IPS-20b (cell line): ENCODE data around the gene PRICKLE3.
"Not testable (repeated sequence)": the region's sequence is repeated elsewhere in the genome, so short reads cannot be mapped to it uniquely, and the experiment has no call there.

Experiments
- H3K27ac ChIP-seq: one replicate; pipeline ENCODE4 v1.5.1; 2013; ENCODE audit warnings: low read length
- H3K27me3 ChIP-seq: 2 replicates; pipeline ENCODE4 v1.6.1; 2013; ENCODE audit warnings: mild to moderate bottlenecking, low read length, inconsistent platforms; ENCODE audit not compliant: insufficient read depth
- H3K36me3 ChIP-seq: 2 replicates; pipeline ENCODE4 v1.6.1; 2013; ENCODE audit warnings: low read depth, mild to moderate bottlenecking, inconsistent platforms, low read length, moderate library complexity; ENCODE audit not compliant: insufficient read depth
- H3K4me1 ChIP-seq: 2 replicates; pipeline ENCODE4 v1.6.1; 2013; ENCODE audit warnings: mild to moderate bottlenecking, control low read depth, inconsistent platforms, low read length, moderate library complexity; ENCODE audit not compliant: insufficient read depth
- H3K4me3 ChIP-seq: 2 replicates; pipeline ENCODE4 v1.5.1; 2013; ENCODE audit warnings: mild to moderate bottlenecking, low read length, inconsistent platforms
- H3K9ac ChIP-seq: 2 replicates; pipeline ENCODE4 v1.6.1; 2013; ENCODE audit warnings: low read depth, mild to moderate bottlenecking, inconsistent platforms, low read length, moderate library complexity
- H3K9me3 ChIP-seq: 2 replicates; pipeline ENCODE4 v1.6.1; 2013; ENCODE audit warnings: mild to moderate bottlenecking, low read depth, low read length, inconsistent platforms; ENCODE audit not compliant: insufficient read depth

The PRICKLE3 gene

GRCh38 chrX:49149291-49149690 is 36.9 kb downstream of the PRICKLE3 start:
- not testable (repeated sequence) for H3K27me3 ChIP-seq, H3K27ac ChIP-seq, H3K36me3 ChIP-seq, H3K9ac ChIP-seq, H3K4me1 ChIP-seq, H3K9me3 ChIP-seq, H3K4me3 ChIP-seq

- H3K4me1 ChIP-seq, H3K27ac ChIP-seq, H3K4me3 ChIP-seq, H3K9ac ChIP-seq, H3K9me3 ChIP-seq, H3K36me3 ChIP-seq, H3K27me3 ChIP-seq: not testable (repeated sequence)
Measured at GRCh38 chrX:49148390-49149100, 37.6 kb downstream of the PRICKLE3 start.

GRCh38 chrX:49147936-49148335 is 38.2 kb downstream of the PRICKLE3 start:
- H3K27ac ChIP-seq: no peak overlapping the region
- H3K4me1 ChIP-seq: no peaks in the 10 kb centered on the region
- H3K4me3 ChIP-seq: no peak overlapping the region
- no peaks in the 10 kb centered on the region for H3K36me3 ChIP-seq
- no peaks in the 10 kb centered on the region for H3K9me3 ChIP-seq
- H3K9ac ChIP-seq: no peak overlapping the region
- H3K27me3 ChIP-seq: no peaks in the 10 kb centered on the region

- H3K4me1 ChIP-seq: no peaks in the 10 kb centered on the region
- no peaks in the 10 kb centered on the region for H3K27me3 ChIP-seq
- H3K9me3 ChIP-seq: no peaks in the 10 kb centered on the region
- H3K9ac ChIP-seq: no peak overlapping the region
- H3K36me3 ChIP-seq: no peaks in the 10 kb centered on the region
- H3K27ac ChIP-seq: no peak overlapping the region
- no peak overlapping the region for H3K4me3 ChIP-seq
Measured at GRCh38 chrX:49147282-49147681, 38.9 kb downstream of the PRICKLE3 start.

GRCh38 chrX:49143154-49143553 is 43.0 kb downstream of the PRICKLE3 start:
- H3K27me3 ChIP-seq, H3K4me3 ChIP-seq, H3K9ac ChIP-seq, H3K9me3 ChIP-seq, H3K27ac ChIP-seq, H3K4me1 ChIP-seq, H3K36me3 ChIP-seq: not testable (repeated sequence)

GRCh38 chrX:49142264-49142663 is 43.9 kb downstream of the PRICKLE3 start:
- not testable (repeated sequence) for H3K27ac ChIP-seq, H3K4me3 ChIP-seq, H3K36me3 ChIP-seq, H3K9ac ChIP-seq, H3K4me1 ChIP-seq, H3K27me3 ChIP-seq, H3K9me3 ChIP-seq

- no peak overlapping the region for H3K27ac ChIP-seq
- H3K9ac ChIP-seq: no peak overlapping the region
- H3K9me3 ChIP-seq: peaks cover 9% of the 10 kb centered on the region; the same call in 1 of the 2 replicates
- no peaks in the 10 kb centered on the region for H3K27me3 ChIP-seq
- H3K4me3 ChIP-seq: no peak overlapping the region
- H3K36me3 ChIP-seq: no peaks in the 10 kb centered on the region
- H3K4me1 ChIP-seq: no peaks in the 10 kb centered on the region
Measured at GRCh38 chrX:49139713-49140112, 46.5 kb downstream of the PRICKLE3 start.

GRCh38 chrX:49137492-49137891 is 48.7 kb downstream of the PRICKLE3 start:
- no peaks in the 10 kb centered on the region for H3K4me1 ChIP-seq
- H3K9me3 ChIP-seq: peaks cover 9% of the 10 kb centered on the region; the same call in 1 of the 2 replicates
- no peak overlapping the region for H3K9ac ChIP-seq
- H3K27ac ChIP-seq: no peak overlapping the region
- no peaks in the 10 kb centered on the region for H3K36me3 ChIP-seq
- H3K27me3 ChIP-seq: no peaks in the 10 kb centered on the region
- H3K4me3 ChIP-seq: no peak overlapping the region

GRCh38 chrX:49133759-49134158 is 52.4 kb downstream of the PRICKLE3 start:
- Histone ChIP-seq H3K36me3 (no peaks in the 10 kb centered on the region), H3K4me1 (no peaks in the 10 kb centered on the region), H3K27me3 (no peaks in the 10 kb centered on the region), H3K4me3 (no peak overlapping the region), H3K27ac (no peak overlapping the region), H3K9ac (no peak overlapping the region), H3K9me3 (no peaks in the 10 kb centered on the region)

GRCh38 chrX:49132275-49132674 is 53.9 kb downstream of the PRICKLE3 start:
- not testable (repeated sequence) for H3K27me3 ChIP-seq, H3K9me3 ChIP-seq, H3K27ac ChIP-seq

GRCh38 chrX:49129427-49129826 is 56.7 kb downstream of the PRICKLE3 start:
- Histone ChIP-seq H3K4me3 (no peak overlapping the region), H3K9me3 (no peaks in the 10 kb centered on the region), H3K4me1 (no peaks in the 10 kb centered on the region), H3K36me3 (no peaks in the 10 kb centered on the region), H3K9ac (no peak overlapping the region), H3K27me3 (no peaks in the 10 kb centered on the region), H3K27ac (no peak overlapping the region)

More at GRCh38 chrX:49132275-49132674, 53.9 kb downstream of the PRICKLE3 start:
- H3K4me1 ChIP-seq, H3K9ac ChIP-seq, H3K36me3 ChIP-seq, H3K4me3 ChIP-seq: not testable (repeated sequence)

GRCh38 chrX:49127742-49128258 is 58.4 kb downstream of the PRICKLE3 start:
- H3K9me3 ChIP-seq, H3K4me1 ChIP-seq, H3K27me3 ChIP-seq, H3K27ac ChIP-seq, H3K36me3 ChIP-seq, H3K4me3 ChIP-seq, H3K9ac ChIP-seq: not testable (repeated sequence)
